Astrocyte (in vitro differentiated cells and primary cell): ENCODE results near the gene ZNF780A. TPM values are rescaled to one million over a fixed set of nuclear protein-coding genes. Genes with fewer than 3 reads are reported as not detected.

Experiments
- DNase-seq: peaks from one replicate; pipeline ENCODE4 v3.0.0-alpha.2; 2010; ENCODE audit warnings: low read depth
- FAIRE-seq: peaks from 2 replicates; lab custom pipeline; 2011; peaks lifted over from hg19 to GRCh38; lab: Jason Lieb, UNC
- H2AFZ ChIP-seq: 2 replicates; pipeline ENCODE4 v1.6.0; 2012; ENCODE audit warnings: low read depth, low read length, inconsistent platforms
- H3K27ac ChIP-seq: 2 replicates; pipeline ENCODE4 v1.5.1; 2011; ENCODE audit warnings: low read depth, low read length, inconsistent platforms
- H3K27me3 ChIP-seq: 2 replicates; pipeline ENCODE4 v1.6.0; 2011; ENCODE audit warnings: low read length, inconsistent platforms; ENCODE audit not compliant: insufficient read depth
- H3K36me3 ChIP-seq: 2 replicates; pipeline ENCODE4 v1.5.1; 2011; ENCODE audit warnings: low read length, inconsistent platforms; ENCODE audit not compliant: insufficient read depth
- H3K4me1 ChIP-seq: 2 replicates; pipeline ENCODE4 v1.5.1; 2011; ENCODE audit warnings: low read length, inconsistent platforms; ENCODE audit not compliant: insufficient read depth
- H3K4me2 ChIP-seq: 2 replicates; pipeline ENCODE4 v1.6.0; 2012; ENCODE audit warnings: low read length, inconsistent platforms
- H3K4me3 ChIP-seq: 2 replicates; pipeline ENCODE4 v1.5.1; 2011; ENCODE audit warnings: low read depth, mild to moderate bottlenecking, low read length, inconsistent platforms; ENCODE audit not compliant: insufficient read depth
- H3K79me2 ChIP-seq: 2 replicates; pipeline ENCODE4 v1.6.0; 2012; ENCODE audit warnings: mild to moderate bottlenecking, low read length, inconsistent platforms; ENCODE audit not compliant: insufficient read depth
- H3K9ac ChIP-seq: 2 replicates; pipeline ENCODE4 v1.6.0; 2012; ENCODE audit warnings: mild to moderate bottlenecking, low read length, inconsistent platforms
- H3K9me3 ChIP-seq: 2 replicates; pipeline ENCODE4 v1.5.1; 2012; ENCODE audit warnings: low read depth, mild to moderate bottlenecking, low read length, inconsistent platforms; ENCODE audit not compliant: insufficient read depth
- H4K20me1 ChIP-seq: 2 replicates; pipeline ENCODE4 v1.6.0; 2012; ENCODE audit warnings: low read length, inconsistent platforms; ENCODE audit not compliant: insufficient read depth
- H3K27ac Mint-ChIP-seq: one replicate; pipeline ENCODE4 v1.8.0; 2021; ENCODE audit warnings: mild to moderate bottlenecking, mixed read lengths; ENCODE audit not compliant: unreplicated experiment
- H3K27me3 Mint-ChIP-seq: one replicate; pipeline ENCODE4 v1.8.0; 2021; ENCODE audit warnings: low read depth, mixed read lengths; ENCODE audit not compliant: unreplicated experiment
- H3K36me3 Mint-ChIP-seq: one replicate; pipeline ENCODE4 v1.8.0; 2021; ENCODE audit warnings: low read depth, mixed read lengths; ENCODE audit not compliant: unreplicated experiment
- H3K4me1 Mint-ChIP-seq: one replicate; pipeline ENCODE4 v1.8.0; 2021; ENCODE audit warnings: low read depth, mixed read lengths; ENCODE audit not compliant: unreplicated experiment
- H3K4me3 Mint-ChIP-seq: one replicate; pipeline ENCODE4 v1.8.0; 2021; ENCODE audit warnings: mild to moderate bottlenecking, moderate library complexity, mixed read lengths; ENCODE audit not compliant: unreplicated experiment
- H3K9me3 Mint-ChIP-seq: one replicate; pipeline ENCODE4 v1.8.0; 2021; ENCODE audit warnings: mild to moderate bottlenecking, mixed read lengths; ENCODE audit not compliant: unreplicated experiment
- CTCF ChIP-seq: IDR thresholded peaks from 2 replicates; pipeline ENCODE4 v1.5.1; 2011; ENCODE audit warnings: low read depth, mild to moderate bottlenecking, inconsistent platforms, low read length, moderate library complexity; ENCODE audit not compliant: insufficient read depth
- EZH2 ChIP-seq: IDR thresholded peaks from 2 replicates; pipeline ENCODE4 v1.6.1; 2012; ENCODE audit warnings: mild to moderate bottlenecking, low read length, inconsistent platforms; ENCODE audit not compliant: insufficient read depth
- total RNA-seq: library from RNA; stranded (reverse); gene quantifications from 2 replicates; pipeline ENCODE4 v1.2.1, GENCODE V29; 2021

Gene ZNF780A
- total RNA-seq, 1 donor from 2014 or later, result 18.7 TPM

GRCh38 chr19:40055049-40055448, 35.7 kb downstream of the ZNF780A start:
- TF ChIP-seq CTCF (no peak), EZH2 (no peak)

GRCh38 chr19:40054632-40055031, 36.1 kb downstream of the ZNF780A start:
- peaks cover 10% of the 10 kb centered on the region for H3K9me3 Mint-ChIP-seq

More at GRCh38 chr19:40055049-40055448, 35.7 kb downstream of the ZNF780A start:
- peaks cover 6% of the 10 kb centered on the region for H3K4me1 ChIP-seq
- Mint-ChIP-seq H3K4me3 (peak overlapping the region; percentile 98), H3K27me3 (no peaks in the 10 kb centered on the region), H3K4me1 (peaks cover 7% of the 10 kb centered on the region), H3K27ac (no peak overlapping the region), H3K36me3 (peaks cover 5% of the 10 kb centered on the region), H3K9me3 (peaks cover 14% of the 10 kb centered on the region)
- FAIRE-seq (no peak), DNase-seq (no peak)
- no peaks in the 10 kb centered on the region for H3K36me3 ChIP-seq
- H3K79me2 ChIP-seq, result peaks cover 43% of the 10 kb centered on the region
- no peak overlapping the region for H3K27ac ChIP-seq
- H3K9ac ChIP-seq, result peak overlapping the region; percentile 79
- peak overlapping the region; percentile 96 for H3K4me2 ChIP-seq
- no peaks in the 10 kb centered on the region for H4K20me1 ChIP-seq
- peak overlapping the region; percentile 97 for H2AFZ ChIP-seq
- peak overlapping the region; percentile 91 for H3K4me3 ChIP-seq
- peaks cover 7% of the 10 kb centered on the region for H3K9me3 ChIP-seq
- H3K27me3 ChIP-seq, result no peaks in the 10 kb centered on the region

More at GRCh38 chr19:40054632-40055031, 36.1 kb downstream of the ZNF780A start:
- FAIRE-seq (no peak), DNase-seq (no peak)
- no peak overlapping the region for H3K4me3 ChIP-seq
- H3K36me3 ChIP-seq, result no peaks in the 10 kb centered on the region
- peak overlapping the region; percentile 96 for H3K4me2 ChIP-seq
- peaks cover 43% of the 10 kb centered on the region for H3K79me2 ChIP-seq
- peak overlapping the region; percentile 98 for H3K4me3 Mint-ChIP-seq
- H2AFZ ChIP-seq, result no peak overlapping the region
- no peaks in the 10 kb centered on the region for H3K27me3 Mint-ChIP-seq
- peaks cover 6% of the 10 kb centered on the region for H3K36me3 Mint-ChIP-seq
- H3K4me1 ChIP-seq, result peaks cover 6% of the 10 kb centered on the region
- peaks cover 7% of the 10 kb centered on the region for H3K4me1 Mint-ChIP-seq
- peaks cover 5% of the 10 kb centered on the region for H3K9me3 ChIP-seq
- no peak for TF ChIP-seq CTCF
- no peak for TF ChIP-seq EZH2
- no peak overlapping the region for H3K9ac ChIP-seq
- H3K27ac Mint-ChIP-seq, result no peak overlapping the region
- H4K20me1 ChIP-seq, result no peaks in the 10 kb centered on the region
- no peak overlapping the region for H3K27ac ChIP-seq
- H3K27me3 ChIP-seq, result no peaks in the 10 kb centered on the region
